Measurements from ENCODE around the gene UGT1A9.

DNA sequence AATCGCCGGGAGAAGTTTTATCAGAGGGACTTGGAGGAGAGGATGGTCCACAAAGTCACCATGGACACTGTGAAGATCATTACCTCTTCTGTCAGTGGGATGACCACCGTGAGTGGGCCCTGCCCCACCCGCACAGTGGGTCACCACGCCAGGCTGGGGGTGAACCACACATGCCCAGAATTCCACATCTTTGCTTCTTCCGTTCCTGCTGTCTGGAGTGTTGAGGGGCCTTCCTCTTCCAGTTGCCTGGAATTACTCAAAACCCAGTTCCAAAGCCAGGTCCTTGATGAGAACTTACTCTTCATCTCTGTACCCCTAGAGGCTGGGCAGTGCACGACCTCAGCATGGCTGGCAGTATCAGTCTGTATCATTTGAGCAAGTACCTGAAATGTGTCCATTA is 128.5 kb downstream of the UGT1A9 start:
- TF ChIP-seq, protein P1, sequence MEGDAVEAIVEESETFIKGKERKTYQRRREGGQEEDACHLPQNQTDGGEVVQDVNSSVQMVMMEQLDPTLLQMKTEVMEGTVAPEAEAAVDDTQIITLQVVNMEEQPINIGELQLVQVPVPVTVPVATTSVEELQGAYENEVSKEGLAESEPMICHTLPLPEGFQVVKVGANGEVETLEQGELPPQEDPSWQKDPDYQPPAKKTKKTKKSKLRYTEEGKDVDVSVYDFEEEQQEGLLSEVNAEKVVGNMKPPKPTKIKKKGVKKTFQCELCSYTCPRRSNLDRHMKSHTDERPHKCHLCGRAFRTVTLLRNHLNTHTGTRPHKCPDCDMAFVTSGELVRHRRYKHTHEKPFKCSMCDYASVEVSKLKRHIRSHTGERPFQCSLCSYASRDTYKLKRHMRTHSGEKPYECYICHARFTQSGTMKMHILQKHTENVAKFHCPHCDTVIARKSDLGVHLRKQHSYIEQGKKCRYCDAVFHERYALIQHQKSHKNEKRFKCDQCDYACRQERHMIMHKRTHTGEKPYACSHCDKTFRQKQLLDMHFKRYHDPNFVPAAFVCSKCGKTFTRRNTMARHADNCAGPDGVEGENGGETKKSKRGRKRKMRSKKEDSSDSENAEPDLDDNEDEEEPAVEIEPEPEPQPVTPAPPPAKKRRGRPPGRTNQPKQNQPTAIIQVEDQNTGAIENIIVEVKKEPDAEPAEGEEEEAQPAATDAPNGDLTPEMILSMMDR (IDR thresholded peaks at IDR 0.05) = no peak
- no peak for TF ChIP-seq POLR2A (IDR thresholded peaks at IDR 0.05)
